Measurements from ENCODE around the gene PRIM2. TPM values are rescaled to one million over a fixed set of nuclear protein-coding genes. Genes with fewer than 3 reads are reported as not detected.
"Not testable (repeated sequence)": the region's sequence is repeated elsewhere in the genome, so short reads cannot be mapped to it uniquely, and the experiment has no call there.

The PRIM2 gene
- total RNA-seq, 1 experiment from 2014 or later, result 24.7 TPM

DNA sequence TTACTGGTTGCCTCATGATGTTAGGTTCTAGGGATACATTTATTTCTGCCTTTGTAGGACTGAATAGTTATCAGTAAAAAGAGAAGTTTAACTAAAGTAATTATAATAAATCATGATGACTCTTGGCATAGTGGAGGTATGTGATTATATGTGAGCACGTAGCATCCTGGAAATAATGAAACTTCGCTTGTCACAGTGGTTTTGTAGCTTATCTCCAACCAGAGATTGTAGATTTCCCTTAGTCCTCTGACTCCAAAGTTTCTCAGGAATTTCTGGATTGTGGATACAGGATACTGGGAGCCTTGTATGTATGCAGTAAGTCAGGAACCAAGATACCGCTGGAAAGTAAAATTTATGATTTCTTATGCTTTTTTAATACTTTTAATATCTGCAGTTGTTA is 199.3 kb downstream of the PRIM2 start:
- BruUV-seq (replicated peaks); H3K4me3 Mint-ChIP-seq (ENCODE audit: unreplicated experiment); H3K27me3 Mint-ChIP-seq (ENCODE audit: insufficient read depth, unreplicated experiment); H3K27ac Mint-ChIP-seq (ENCODE audit: unreplicated experiment); POLR2A ChIA-PET; H3K4me3 ChIP-seq (ENCODE audit: low read depth, low read length); H3K9me3 Mint-ChIP-seq (ENCODE audit: unreplicated experiment); intact Hi-C loops (cut with micrococcal nuclease; ENCODE audit: unreplicated experiment); H3K27me3 ChIP-seq (replicated peaks; ENCODE audit: control insufficient read depth, insufficient read depth, low read length); H3K36me3 ChIP-seq (ENCODE audit: control insufficient read depth, insufficient read depth, low read length); CTCF ChIA-PET; H3K4me1 Mint-ChIP-seq (ENCODE audit: low read depth, unreplicated experiment); DNase-seq; H3K4me1 ChIP-seq; H3K9me3 ChIP-seq; H3K36me3 Mint-ChIP-seq (ENCODE audit: insufficient read depth, unreplicated experiment): not testable (repeated sequence)

- H3K27me3 ChIP-seq (replicated peaks; ENCODE audit: control insufficient read depth, insufficient read depth, low read length); H3K4me1 Mint-ChIP-seq (ENCODE audit: low read depth, unreplicated experiment); POLR2A ChIA-PET; H3K4me1 ChIP-seq; H3K27me3 Mint-ChIP-seq (ENCODE audit: insufficient read depth, unreplicated experiment); DNase-seq; BruUV-seq (replicated peaks); CTCF ChIA-PET; H3K4me3 Mint-ChIP-seq (ENCODE audit: unreplicated experiment); H3K9me3 ChIP-seq; H3K9me3 Mint-ChIP-seq (ENCODE audit: unreplicated experiment); H3K27ac Mint-ChIP-seq (ENCODE audit: unreplicated experiment); H3K36me3 ChIP-seq (ENCODE audit: control insufficient read depth, insufficient read depth, low read length); H3K36me3 Mint-ChIP-seq (ENCODE audit: insufficient read depth, unreplicated experiment); H3K4me3 ChIP-seq (ENCODE audit: low read depth, low read length); intact Hi-C loops (cut with micrococcal nuclease; ENCODE audit: unreplicated experiment): not testable (repeated sequence)
Measured at GRCh38 chr6:57519198-57519597, 201.8 kb downstream of the PRIM2 start.

- H3K27me3 ChIP-seq (replicated peaks; ENCODE audit: control insufficient read depth, insufficient read depth, low read length); H3K36me3 Mint-ChIP-seq (ENCODE audit: insufficient read depth, unreplicated experiment); H3K9me3 Mint-ChIP-seq (ENCODE audit: unreplicated experiment); H3K4me3 ChIP-seq (ENCODE audit: low read depth, low read length); H3K9me3 ChIP-seq; H3K36me3 ChIP-seq (ENCODE audit: control insufficient read depth, insufficient read depth, low read length); BruUV-seq (replicated peaks); H3K27ac Mint-ChIP-seq (ENCODE audit: unreplicated experiment); DNase-seq; H3K4me1 ChIP-seq; POLR2A ChIA-PET; CTCF ChIA-PET; intact Hi-C loops (cut with micrococcal nuclease; ENCODE audit: unreplicated experiment); H3K4me3 Mint-ChIP-seq (ENCODE audit: unreplicated experiment); H3K4me1 Mint-ChIP-seq (ENCODE audit: low read depth, unreplicated experiment); H3K27me3 Mint-ChIP-seq (ENCODE audit: insufficient read depth, unreplicated experiment): not testable (repeated sequence)
Measured at GRCh38 chr6:57521085-57521484, 203.7 kb downstream of the PRIM2 start.

GRCh38 chr6:57523221-57523620 is 205.8 kb downstream of the PRIM2 start:
- H3K4me3 ChIP-seq (ENCODE audit: low read depth, low read length); H3K9me3 ChIP-seq; CTCF ChIA-PET; intact Hi-C loops (cut with micrococcal nuclease; ENCODE audit: unreplicated experiment); H3K27ac Mint-ChIP-seq (ENCODE audit: unreplicated experiment); H3K36me3 Mint-ChIP-seq (ENCODE audit: insufficient read depth, unreplicated experiment); H3K27me3 ChIP-seq (replicated peaks; ENCODE audit: control insufficient read depth, insufficient read depth, low read length); H3K9me3 Mint-ChIP-seq (ENCODE audit: unreplicated experiment); BruUV-seq (replicated peaks); H3K4me3 Mint-ChIP-seq (ENCODE audit: unreplicated experiment); H3K4me1 Mint-ChIP-seq (ENCODE audit: low read depth, unreplicated experiment); H3K36me3 ChIP-seq (ENCODE audit: control insufficient read depth, insufficient read depth, low read length); H3K27me3 Mint-ChIP-seq (ENCODE audit: insufficient read depth, unreplicated experiment); H3K4me1 ChIP-seq; DNase-seq; POLR2A ChIA-PET: not testable (repeated sequence)

DNA sequence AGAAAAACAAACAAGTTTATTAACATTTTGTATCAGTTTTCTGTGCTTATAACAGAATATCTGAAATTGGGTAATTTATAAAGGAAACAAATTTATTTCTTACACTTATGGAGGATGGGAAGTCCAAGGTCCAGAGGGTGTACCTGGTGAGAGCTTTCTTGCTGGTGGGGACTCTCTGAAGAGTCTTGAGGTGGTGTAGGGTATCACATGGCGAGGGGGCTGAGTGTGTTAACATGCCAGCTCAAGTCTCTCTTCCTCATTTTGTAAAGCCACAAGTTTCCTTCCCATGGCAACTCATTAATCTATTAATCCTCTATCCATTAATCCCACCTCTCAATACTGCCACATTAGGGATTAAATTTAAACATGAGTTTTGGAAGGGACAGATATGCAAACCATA is 212.3 kb downstream of the PRIM2 start:
- intact Hi-C loops (cut with micrococcal nuclease; ENCODE audit: unreplicated experiment); CTCF ChIA-PET; H3K36me3 Mint-ChIP-seq (ENCODE audit: insufficient read depth, unreplicated experiment); H3K4me1 Mint-ChIP-seq (ENCODE audit: low read depth, unreplicated experiment); H3K9me3 Mint-ChIP-seq (ENCODE audit: unreplicated experiment); BruUV-seq (replicated peaks); POLR2A ChIA-PET; H3K9me3 ChIP-seq; H3K4me3 ChIP-seq (ENCODE audit: low read depth, low read length); H3K4me1 ChIP-seq; H3K27me3 ChIP-seq (replicated peaks; ENCODE audit: control insufficient read depth, insufficient read depth, low read length); DNase-seq; H3K27me3 Mint-ChIP-seq (ENCODE audit: insufficient read depth, unreplicated experiment); H3K4me3 Mint-ChIP-seq (ENCODE audit: unreplicated experiment); H3K27ac Mint-ChIP-seq (ENCODE audit: unreplicated experiment); H3K36me3 ChIP-seq (ENCODE audit: control insufficient read depth, insufficient read depth, low read length): not testable (repeated sequence)

DNA sequence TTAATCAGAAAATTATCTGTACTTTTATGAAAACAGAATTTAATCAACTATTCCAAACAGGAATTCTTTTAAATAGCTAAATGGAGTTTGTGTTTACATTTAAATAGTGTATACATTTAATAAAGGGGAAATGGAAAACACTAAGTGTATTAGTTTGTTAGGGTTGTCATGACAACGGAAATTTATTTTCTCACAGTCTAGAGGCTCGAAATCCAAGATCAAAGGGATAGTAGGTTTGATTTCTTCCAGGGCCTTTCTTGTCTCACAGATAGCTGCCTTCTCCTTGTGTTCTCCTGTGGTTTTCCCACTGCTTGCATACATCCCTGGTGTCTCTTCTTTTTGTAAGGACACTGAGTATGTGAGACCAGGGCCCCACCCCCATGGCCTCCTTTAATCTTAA is 215.2 kb downstream of the PRIM2 start:
- H3K27me3 Mint-ChIP-seq (ENCODE audit: insufficient read depth, unreplicated experiment); H3K27ac Mint-ChIP-seq (ENCODE audit: unreplicated experiment); intact Hi-C loops (cut with micrococcal nuclease; ENCODE audit: unreplicated experiment); H3K36me3 ChIP-seq (ENCODE audit: control insufficient read depth, insufficient read depth, low read length); H3K36me3 Mint-ChIP-seq (ENCODE audit: insufficient read depth, unreplicated experiment); POLR2A ChIA-PET; H3K4me3 Mint-ChIP-seq (ENCODE audit: unreplicated experiment); H3K4me3 ChIP-seq (ENCODE audit: low read depth, low read length); H3K27me3 ChIP-seq (replicated peaks; ENCODE audit: control insufficient read depth, insufficient read depth, low read length); H3K4me1 Mint-ChIP-seq (ENCODE audit: low read depth, unreplicated experiment); H3K9me3 ChIP-seq; BruUV-seq (replicated peaks); H3K4me1 ChIP-seq; DNase-seq; CTCF ChIA-PET; H3K9me3 Mint-ChIP-seq (ENCODE audit: unreplicated experiment): not testable (repeated sequence)

DNA sequence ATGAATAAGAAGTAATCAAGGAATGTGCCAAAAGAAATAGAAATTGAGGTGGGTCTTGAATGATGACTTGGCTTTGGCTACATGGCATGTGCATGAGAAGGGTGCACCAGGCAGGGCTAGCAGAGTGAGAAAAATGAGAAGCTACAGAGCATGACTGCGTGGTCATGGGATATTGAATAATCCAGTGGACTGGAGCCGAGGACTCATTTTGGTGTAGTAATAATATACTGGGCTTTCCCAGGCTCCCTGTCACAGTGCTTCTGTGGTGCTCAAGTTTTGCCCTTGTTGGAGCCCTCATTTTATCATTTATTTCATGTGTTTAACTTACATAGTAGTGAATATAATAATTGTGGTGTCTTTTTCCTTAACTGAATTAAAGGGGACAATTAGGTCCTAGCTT is 217.7 kb downstream of the PRIM2 start:
- H3K27ac Mint-ChIP-seq (ENCODE audit: unreplicated experiment); BruUV-seq (replicated peaks); DNase-seq; intact Hi-C loops (cut with micrococcal nuclease; ENCODE audit: unreplicated experiment); H3K4me1 ChIP-seq; CTCF ChIA-PET; H3K4me3 Mint-ChIP-seq (ENCODE audit: unreplicated experiment); POLR2A ChIA-PET; H3K9me3 Mint-ChIP-seq (ENCODE audit: unreplicated experiment); H3K4me1 Mint-ChIP-seq (ENCODE audit: low read depth, unreplicated experiment); H3K36me3 Mint-ChIP-seq (ENCODE audit: insufficient read depth, unreplicated experiment); H3K9me3 ChIP-seq; H3K36me3 ChIP-seq (ENCODE audit: control insufficient read depth, insufficient read depth, low read length); H3K27me3 ChIP-seq (replicated peaks; ENCODE audit: control insufficient read depth, insufficient read depth, low read length); H3K27me3 Mint-ChIP-seq (ENCODE audit: insufficient read depth, unreplicated experiment); H3K4me3 ChIP-seq (ENCODE audit: low read depth, low read length): not testable (repeated sequence)

Data from Caco-2 (cell line).